GM23248 (cell line): ENCODE results near the gene PLA2G4C.

Experiments
- EZH2 ChIP-seq: fragments of 200-600 bp; sonication (generic); IDR thresholded peaks from 2 replicates; pipeline ENCODE4 v1.6.1; 2018; ENCODE audit warnings: antibody characterized with exemption, mild to moderate bottlenecking; ENCODE audit not compliant: insufficient read depth, poor library complexity, severe bottlenecking
- EZH2phosphoT487 ChIP-seq: fragments of 200-600 bp; sonication (generic); IDR thresholded peaks from 2 replicates; pipeline ENCODE4 v1.6.1; 2018; ENCODE audit warnings: antibody characterized with exemption, moderate library complexity, mild to moderate bottlenecking, low read depth; ENCODE audit not compliant: insufficient read depth

DNA sequence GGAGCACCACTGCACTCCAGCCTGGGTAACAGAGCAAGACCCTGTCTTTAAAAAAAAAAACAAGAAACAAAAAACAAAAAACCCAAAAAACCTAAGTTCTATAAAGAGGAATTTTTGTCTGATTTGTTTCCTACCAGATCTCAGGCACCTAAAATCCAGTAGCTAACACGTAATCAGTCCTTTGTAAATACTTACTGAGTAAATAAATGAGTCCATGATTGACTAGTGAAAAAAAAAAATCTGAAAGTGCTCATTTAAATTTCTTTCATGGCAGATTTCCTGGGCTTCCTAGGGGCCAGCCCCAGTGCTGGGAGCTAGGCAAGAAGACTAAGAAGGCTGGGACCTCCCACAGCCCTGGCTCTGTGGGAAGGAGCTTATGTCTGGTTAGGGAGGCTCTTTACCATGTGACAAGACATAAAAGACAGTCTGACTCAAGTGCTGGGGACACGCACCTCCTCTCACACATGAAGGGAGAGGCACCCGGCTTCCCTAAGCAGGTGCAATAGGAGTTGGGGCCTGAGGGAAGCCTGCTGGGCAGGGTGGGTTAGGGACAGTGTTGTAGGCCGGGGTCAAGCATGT lies 37.1 kb upstream of the PLA2G4C start:
- TF ChIP-seq EZH2, result no peak
- no peak for TF ChIP-seq EZH2phosphoT487
